PC-3 (cell line): Measurements from ENCODE around the gene GTPBP8. TPM values are rescaled to one million over a fixed set of nuclear protein-coding genes. Genes with fewer than 3 reads are reported as not detected.

Experiments
- ATAC-seq: fragments of 200-7000 bp; cut with Tn5 transposase; 2 replicates; pipeline ENCODE4 v1.9.1; 2020; ENCODE audit warnings: mild to moderate bottlenecking, moderate library complexity
- BruUV-seq: library from RNA; stranded (reverse); fragments of 400-500 nt; replicated peaks from 2 replicates; lab custom pipeline; 2021; lab: Mats Ljungman, UMichigan
- CTCF ChIA-PET: fragments of 300-600 bp; sonication (Branson Sonifier 250); formaldehyde crosslinking; loops from one replicate; lab custom pipeline; 2022; ENCODE audit warnings: antibody characterized with exemption; lab: Charles Lee
- POLR2A ChIA-PET: fragments of 300-600 bp; sonication (Branson Sonifier 250); formaldehyde crosslinking; loops from one replicate; lab custom pipeline; 2022; ENCODE audit warnings: antibody characterized with exemption; ENCODE audit not compliant: unreplicated experiment; lab: Charles Lee
- DNase-seq: peaks from one replicate; pipeline ENCODE4 v3.0.0-alpha.2; 2015
- H2AFZ ChIP-seq: fragments of 300-600 bp; sonication (generic); 2 replicates; pipeline ENCODE4 v1.6.0; 2016; ENCODE audit warnings: antibody characterized with exemption, low read length
- H3F3A ChIP-seq: fragments of 300-600 bp; sonication (generic); one replicate; pipeline ENCODE4 v1.6.0; 2017; ENCODE audit warnings: antibody characterized with exemption, low read length, control low read depth, mild to moderate bottlenecking; ENCODE audit not compliant: unreplicated experiment
- H3K27ac ChIP-seq: fragments of 300-600 bp; sonication (generic); 2 replicates; pipeline ENCODE4 v1.5.1; 2016; ENCODE audit warnings: mild to moderate bottlenecking, low read length
- H3K27me3 ChIP-seq: fragments of 300-600 bp; sonication (generic); 2 replicates; pipeline ENCODE4 v1.6.1; 2016; ENCODE audit warnings: low read length, mixed read lengths
- H3K36me3 ChIP-seq: fragments of 300-600 bp; sonication (generic); 2 replicates; pipeline ENCODE4 v1.6.1; 2016; ENCODE audit warnings: low read depth, mixed run types, low read length, mixed read lengths
- H3K4me1 ChIP-seq: fragments of 300-600 bp; sonication (generic); 2 replicates; pipeline ENCODE4 v1.5.1; 2016; ENCODE audit warnings: low read length; ENCODE audit not compliant: insufficient read depth
- H3K4me2 ChIP-seq: fragments of 300-600 bp; sonication (generic); 2 replicates; pipeline ENCODE4 v1.6.0; 2016; ENCODE audit warnings: low read length
- H3K4me3 ChIP-seq: fragments of 300-600 bp; sonication (generic); 2 replicates; pipeline ENCODE4 v1.5.1; 2016; ENCODE audit warnings: mild to moderate bottlenecking, low read length, mixed read lengths
- H3K79me2 ChIP-seq: fragments of 300-600 bp; sonication (generic); 2 replicates; pipeline ENCODE4 v1.6.1; 2017; ENCODE audit warnings: low read length, mixed read lengths
- H3K9ac ChIP-seq: fragments of 300-600 bp; sonication (generic); 2 replicates; pipeline ENCODE4 v1.6.0; 2016; ENCODE audit warnings: mild to moderate bottlenecking, low read length
- H3K9me2 ChIP-seq: fragments of 300-600 bp; sonication (generic); replicated peaks from 2 replicates; pipeline ENCODE4 v1.6.1; 2016; ENCODE audit warnings: mixed run types, low read length, mixed read lengths
- H3K9me3 ChIP-seq: fragments of 300-600 bp; sonication (generic); 2 replicates; pipeline ENCODE4 v1.6.1; 2016; ENCODE audit warnings: low read length, mixed read lengths
- H4K20me1 ChIP-seq: fragments of 300-600 bp; sonication (generic); 2 replicates; pipeline ENCODE4 v1.6.1; 2016; ENCODE audit warnings: low read length, mixed read lengths
- EZH2 ChIP-seq: fragments of 300-600 bp; sonication (generic); IDR thresholded peaks from one replicate; pipeline ENCODE4 v1.6.1; 2017; ENCODE audit warnings: antibody characterized with exemption, mild to moderate bottlenecking, low read length; ENCODE audit not compliant: unreplicated experiment
- EZH2phosphoT487 ChIP-seq: fragments of 300-600 bp; sonication (generic); IDR thresholded peaks from 2 replicates; pipeline ENCODE4 v1.6.1; 2018; ENCODE audit warnings: mild to moderate bottlenecking, antibody characterized with exemption, low read length, borderline replicate concordance
- intact Hi-C: fragments of 100-400 bp; cut with micrococcal nuclease; formaldehyde crosslinking; loops from 2 replicates; pipeline ENCODE4 v1.9.0; 2023
- total RNA-seq: library from RNA; depleted of rRNA; stranded (reverse); fragments of >200 nt; gene quantifications from 2 replicates; pipeline ENCODE4 v1.2.3, GENCODE V29; 2014; rRNA removed
- TF ChIP-seq, protein P1 (sequence below): fragments of 300-600 bp; sonication (generic); conservative IDR thresholded peaks from 2 replicates; pipeline ENCODE4 v1.5.1; 2017; ENCODE audit warnings: antibody characterized with exemption, low read depth, mild to moderate bottlenecking, low read length

GTPBP8 gene
- total RNA-seq, 1 experiment from 2014 or later = 63.8 TPM

DNA sequence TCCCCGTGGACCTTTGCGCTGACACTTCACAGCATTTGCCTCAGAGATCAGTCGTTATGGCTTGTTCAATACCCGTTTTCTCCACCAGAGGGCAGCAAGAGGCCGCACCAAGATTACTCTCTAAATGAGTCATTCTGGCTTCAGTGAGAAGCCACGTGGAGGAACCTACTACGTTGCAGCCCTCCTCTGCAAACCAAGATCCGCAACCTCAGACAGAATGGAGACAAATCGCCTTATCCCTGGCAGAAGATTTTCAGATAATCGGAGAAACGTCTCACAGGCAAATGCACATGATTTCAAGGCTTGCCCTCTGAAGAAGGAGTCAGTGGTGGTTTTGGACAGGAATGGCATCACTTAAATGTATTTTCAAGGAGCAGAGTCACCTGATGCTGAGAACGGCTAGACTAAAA lies 60.5 kb downstream of the GTPBP8 start:
- no peak overlapping the region for H3K27ac ChIP-seq
- peak; percentile 97 for DNase-seq
- CTCF ChIA-PET = interaction anchor here (0.7 kb wide), 1 partner anchor 64 kb away, joined by 3 read pairs; no protein-coding TSS in a partner anchor
- peak overlapping the region; percentile 78 for H2AFZ ChIP-seq
- intact Hi-C loops = loop anchor here (1.0 to 5.0 kb wide), 7 partner anchors 85 to 576 kb away; no protein-coding TSS in a partner anchor
- no peaks in the 10 kb centered on the region for H3K27me3 ChIP-seq
- peak overlapping the region; percentile 18; the same call in 1 of the 2 replicates for H3K9ac ChIP-seq
- no peaks in the 10 kb centered on the region for H3K79me2 ChIP-seq
- H3F3A ChIP-seq = no peaks in the 10 kb centered on the region
- H3K4me3 ChIP-seq = peak overlapping the region; percentile 39
- H3K36me3 ChIP-seq = no peaks in the 10 kb centered on the region
- H3K4me1 ChIP-seq = peaks cover 4% of the 10 kb centered on the region
- no peaks in the 10 kb centered on the region for H3K9me3 ChIP-seq
- no peaks in the 10 kb centered on the region for H3K9me2 ChIP-seq
- TF ChIP-seq EZH2 (no peak), EZH2phosphoT487 (no peak)
- TF ChIP-seq, protein P1, sequence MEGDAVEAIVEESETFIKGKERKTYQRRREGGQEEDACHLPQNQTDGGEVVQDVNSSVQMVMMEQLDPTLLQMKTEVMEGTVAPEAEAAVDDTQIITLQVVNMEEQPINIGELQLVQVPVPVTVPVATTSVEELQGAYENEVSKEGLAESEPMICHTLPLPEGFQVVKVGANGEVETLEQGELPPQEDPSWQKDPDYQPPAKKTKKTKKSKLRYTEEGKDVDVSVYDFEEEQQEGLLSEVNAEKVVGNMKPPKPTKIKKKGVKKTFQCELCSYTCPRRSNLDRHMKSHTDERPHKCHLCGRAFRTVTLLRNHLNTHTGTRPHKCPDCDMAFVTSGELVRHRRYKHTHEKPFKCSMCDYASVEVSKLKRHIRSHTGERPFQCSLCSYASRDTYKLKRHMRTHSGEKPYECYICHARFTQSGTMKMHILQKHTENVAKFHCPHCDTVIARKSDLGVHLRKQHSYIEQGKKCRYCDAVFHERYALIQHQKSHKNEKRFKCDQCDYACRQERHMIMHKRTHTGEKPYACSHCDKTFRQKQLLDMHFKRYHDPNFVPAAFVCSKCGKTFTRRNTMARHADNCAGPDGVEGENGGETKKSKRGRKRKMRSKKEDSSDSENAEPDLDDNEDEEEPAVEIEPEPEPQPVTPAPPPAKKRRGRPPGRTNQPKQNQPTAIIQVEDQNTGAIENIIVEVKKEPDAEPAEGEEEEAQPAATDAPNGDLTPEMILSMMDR = peak; percentile 95
- no peaks in the 10 kb centered on the region for H4K20me1 ChIP-seq
- H3K4me2 ChIP-seq = peak overlapping the region; percentile 68
- ATAC-seq = peak; percentile 95
- POLR2A ChIA-PET = interaction anchor here (0.8 kb wide), 1 partner anchor 80 kb away, joined by 3 read pairs; no protein-coding TSS in a partner anchor
- no TSS peak for BruUV-seq

Other genes with a start within 250 kb of the GTPBP8 start
- not detected in 2 replicates for gene CD200R1L, start 144.1 kb upstream of the GTPBP8 start, total RNA-seq
- gene CD200R1, start 15.9 kb upstream of the GTPBP8 start, total RNA-seq = not detected in 2 replicates
- gene BOC, start 220.6 kb downstream of the GTPBP8 start, total RNA-seq = 4.4 and 7.3 TPM in 2 replicates